Inferior parietal cortex (tissue), 1 donor: ENCODE measurements around the gene SLC5A10.

ENCODE experiments used
- DNase-seq: peaks from one replicate; pipeline ENCODE4 v3.0.0-alpha.2; 2016; ENCODE audit errors: extremely low spot score

The SLC5A10 gene

GRCh38 chr17:18964550-18964949 is 12.6 kb downstream of the SLC5A10 start:
- no peak for DNase-seq

GRCh38 chr17:18965530-18966236 is 13.7 kb downstream of the SLC5A10 start:
- DNase-seq, result no peak

GRCh38 chr17:18966831-18967624 is 15.1 kb downstream of the SLC5A10 start:
- no peak for DNase-seq

GRCh38 chr17:18967916-18968315 is 16.0 kb downstream of the SLC5A10 start:
- no peak for DNase-seq

GRCh38 chr17:18968345-18968744 is 16.4 kb downstream of the SLC5A10 start:
- no peak for DNase-seq

- no peak for DNase-seq
Observed at GRCh38 chr17:18968945-18969887, 17.3 kb downstream of the SLC5A10 start.

- DNase-seq, result no peak
Observed at GRCh38 chr17:18970582-18971480, 18.9 kb downstream of the SLC5A10 start.

- no peak for DNase-seq
Observed at GRCh38 chr17:18971801-18972200, 19.8 kb downstream of the SLC5A10 start.

- no peak for DNase-seq
Observed at GRCh38 chr17:18974407-18975149, 22.6 kb downstream of the SLC5A10 start.

GRCh38 chr17:18975597-18975996 is 23.6 kb downstream of the SLC5A10 start:
- DNase-seq, result no peak

GRCh38 chr17:18976201-18976600 is 24.2 kb downstream of the SLC5A10 start:
- no peak for DNase-seq

- DNase-seq, result no peak
Observed at GRCh38 chr17:18977021-18977420, 25.1 kb downstream of the SLC5A10 start.

- DNase-seq, result no peak
Observed at GRCh38 chr17:18977646-18978045, 25.7 kb downstream of the SLC5A10 start.

- no peak for DNase-seq
Observed at GRCh38 chr17:18978050-18978449, 26.1 kb downstream of the SLC5A10 start.

GRCh38 chr17:18978655-18979054 is 26.7 kb downstream of the SLC5A10 start:
- no peak for DNase-seq

GRCh38 chr17:18980682-18981334 is 28.8 kb downstream of the SLC5A10 start:
- no peak for DNase-seq

GRCh38 chr17:18981335-18981641 is 29.3 kb downstream of the SLC5A10 start:
- DNase-seq, result no peak

- no peak for DNase-seq
Observed at GRCh38 chr17:18981642-18982424, 29.9 kb downstream of the SLC5A10 start.
